HL-60 (cell line): ENCODE results near the gene BLOC1S3.

Experiments used
- DNase-seq, 2 experiments: peaks; one replicate each; pipeline ENCODE4 v3.0.0-alpha.2; 2010 to 2020; ENCODE audit warnings: low read depth in 1 of 2, low spot score in 1 of 2
- H3K27ac ChIP-seq: fragments of 250-450 bp; sonication (Bioruptor Pico); replicated peaks from 2 replicates; pipeline ENCODE4 v1.5.1; 2020; ENCODE audit warnings: mild to moderate bottlenecking, moderate library complexity
- H3K27me3 ChIP-seq: fragments of 250-450 bp; sonication (Bioruptor Pico); 2 replicates; pipeline ENCODE4 v1.5.1; 2021; ENCODE audit warnings: mild to moderate bottlenecking, moderate library complexity; ENCODE audit not compliant: insufficient read depth, poor library complexity, severe bottlenecking
- H3K4me3 ChIP-seq: replicated peaks from 2 replicates; pipeline ENCODE4 v1.5.1; 2011; ENCODE audit warnings: mild to moderate bottlenecking, control low read depth, low read length; ENCODE audit not compliant: insufficient read depth
- CTCF ChIP-seq: IDR thresholded peaks from one replicate; pipeline ENCODE4 v1.5.1; 2011; ENCODE audit warnings: low read length, control low read depth, inconsistent platforms; ENCODE audit not compliant: insufficient read depth
- GABPA ChIP-seq: IDR thresholded peaks from 2 replicates; pipeline ENCODE4 v1.6.1; 2012; ENCODE audit warnings: low read depth
- POLR2AphosphoS5 ChIP-seq: IDR thresholded peaks from 2 replicates; pipeline ENCODE4 v1.6.1; 2012; ENCODE audit warnings: low read depth
- REST ChIP-seq: IDR thresholded peaks from 2 replicates; pipeline ENCODE4 v1.6.1; 2012; ENCODE audit warnings: low read depth; ENCODE audit not compliant: insufficient replicate concordance
- SPI1 ChIP-seq: IDR thresholded peaks from 2 replicates; pipeline ENCODE4 v1.6.1; 2012; ENCODE audit warnings: low read depth, mild to moderate bottlenecking, borderline replicate concordance

Gene BLOC1S3

GRCh38 chr19:45140144-45140503 lies 38.5 kb upstream of the BLOC1S3 start:
- Histone ChIP-seq H3K27me3 (no peaks in the 10 kb centered on the region), H3K4me3 (no peak overlapping the region), H3K27ac (no peak overlapping the region)
- TF ChIP-seq REST (no peak), CTCF (no peak)
- no peak for DNase-seq

- Histone ChIP-seq H3K27ac (no peak overlapping the region), H3K4me3 (no peak overlapping the region), H3K27me3 (no peaks in the 10 kb centered on the region)
- TF ChIP-seq REST: no peak
- no peak for TF ChIP-seq SPI1
- no peak for TF ChIP-seq POLR2AphosphoS5
- no peak for TF ChIP-seq GABPA
- no peak for TF ChIP-seq CTCF
- no peak for DNase-seq
These were observed 38.1 kb upstream of the BLOC1S3 start for GRCh38 chr19:45140533-45140932.

GRCh38 chr19:45141203-45141900 lies 37.2 kb upstream of the BLOC1S3 start:
- H3K27ac ChIP-seq: no peak overlapping the region
- DNase-seq: no peak
- no peak for TF ChIP-seq POLR2AphosphoS5
- no peak for TF ChIP-seq CTCF
- no peak for TF ChIP-seq GABPA
- TF ChIP-seq SPI1: no peak
- TF ChIP-seq REST: no peak
- H3K4me3 ChIP-seq: no peak overlapping the region
- no peaks in the 10 kb centered on the region for H3K27me3 ChIP-seq
